ENCODE data around the gene PTPRH. TPM values are rescaled to one million over a fixed set of nuclear protein-coding genes. Genes with fewer than 3 reads are reported as not detected.

Gene PTPRH
- total and polyA plus RNA-seq, 9 of the 15 experiments (the other 6 are each of a cell fraction or from before 2014, with no cell fraction given) = 0.87 to 34.3 (median 22.7) TPM

- peak; percentile 83 for TF ChIP-seq ZBTB40 (IDR thresholded peaks at IDR 0.05)
- peak; percentile 76 for TF ChIP-seq ZBTB40 (CRISPR knock-in tag; IDR thresholded peaks at IDR 0.05)
- TF ChIP-seq ELF4 (CRISPR knock-in tag; IDR thresholded peaks at IDR 0.05) = peak; percentile 97
- TF ChIP-seq CEBPZ (IDR thresholded peaks at IDR 0.05; ENCODE audit: borderline replicate concordance, low read depth, low read length) = no peak
- no peak for TF ChIP-seq BRCA1 (IDR thresholded peaks at IDR 0.05)
- no peak for TF ChIP-seq BRCA1 (CRISPR knock-in tag; IDR thresholded peaks at IDR 0.05)
- no peak for TF ChIP-seq PCBP2 (IDR thresholded peaks at IDR 0.05; ENCODE audit: low read depth, low read length, poor library complexity, severe bottlenecking)
- TF ChIP-seq UBTF (IDR thresholded peaks at IDR 0.05; ENCODE audit: borderline replicate concordance in 1 of 2, low read depth in 2 of 2, low read length in 2 of 2) = peak; percentile 72 to 93
- 0 out of 2 replicates have a peak, but pooled peaks have one; percentile 70 for TF ChIP-seq CC2D1A (IDR thresholded peaks at IDR 0.05)
- peak; percentile 99 for TF ChIP-seq NUFIP1 (IDR thresholded peaks at IDR 0.05; ENCODE audit: partially characterized antibody)
- no peak for TF ChIP-seq ZNF57 (CRISPR knock-in tag; IDR thresholded peaks at IDR 0.05)
- peak; percentile 99 for TF ChIP-seq RBFOX2 (IDR thresholded peaks at IDR 0.05; ENCODE audit: low read depth, low read length)
- TF ChIP-seq SNRNP70 (optimal IDR thresholded peaks at IDR 0.05; ENCODE audit: low read depth, low read length) = no peak
Measured at GRCh38 chr19:55216461-55217198, 7.3 kb upstream of the PTPRH start (continued).

Data from K562 (cell line).